ENCODE results near the gene HEXD. TPM values are rescaled to one million over a fixed set of nuclear protein-coding genes. Genes with fewer than 3 reads are reported as not detected.
"Not testable (repeated sequence)": the region's sequence is repeated elsewhere in the genome, so short reads cannot be mapped to it uniquely, and the experiment has no call there.

The HEXD gene
- polyA plus RNA-seq, 1 experiment, result 9.1 TPM

- Histone ChIP-seq H3K27ac (ENCODE audit: low read depth, low read length) (peak overlapping the region; percentile 61), H3K27me3 (ENCODE audit: control insufficient read depth, insufficient read depth, low read length) (no peaks in the 10 kb centered on the region), H3K4me3 (ENCODE audit: low read depth, low read length) (peak overlapping the region; percentile 82), H3K9me3 (ENCODE audit: control insufficient read depth, insufficient read depth, low read length) (peaks cover 8% of the 10 kb centered on the region; the same call in 1 of the 2 replicates)
- CTCF ChIA-PET, result interaction anchor here (1.2 kb wide), 1 partner anchor 97 kb away, joined by 4 read pairs; no protein-coding TSS in a partner anchor
- no peak for DNase-seq (ENCODE audit: low read depth, low spot score)
- POLR2A ChIA-PET, result no interaction called here
- no peak for TF ChIP-seq CTCF (IDR thresholded peaks at IDR 0.05; ENCODE audit: low read depth, low read length)
These were observed 39.2 kb downstream of the HEXD start for GRCh38 chr17:82457073-82457928.

GRCh38 chr17:82457929-82458178 lies 39.7 kb downstream of the HEXD start:
- no peaks in the 10 kb centered on the region for H3K27me3 ChIP-seq (ENCODE audit: control insufficient read depth, insufficient read depth, low read length)
- peak overlapping the region; percentile 82 for H3K4me3 ChIP-seq (ENCODE audit: low read depth, low read length)
- POLR2A ChIA-PET, result no interaction called here
- TF ChIP-seq CTCF (IDR thresholded peaks at IDR 0.05; ENCODE audit: low read depth, low read length), result no peak
- peak overlapping the region; percentile 95 for H3K27ac ChIP-seq (ENCODE audit: low read depth, low read length)
- CTCF ChIA-PET, result interaction anchor here (1.2 kb wide), 1 partner anchor 97 kb away, joined by 4 read pairs; no protein-coding TSS in a partner anchor
- H3K9me3 ChIP-seq (ENCODE audit: control insufficient read depth, insufficient read depth, low read length), result peaks cover 8% of the 10 kb centered on the region; the same call in 1 of the 2 replicates
- no peak for DNase-seq (ENCODE audit: low read depth, low spot score)

- Histone ChIP-seq H3K4me3 (ENCODE audit: low read depth, low read length) (peak within 1 kb of the TSS; percentile 82), H3K27ac (ENCODE audit: low read depth, low read length) (peak within 1 kb of the TSS; percentile 95), H3K27me3 (ENCODE audit: control insufficient read depth, insufficient read depth, low read length) (no peaks in the 10 kb centered on the region), H3K9me3 (ENCODE audit: control insufficient read depth, insufficient read depth, low read length) (peaks cover 8% of the 10 kb centered on the region; the same call in 1 of the 2 replicates)
- ChIA-PET POLR2A (no interaction called here), CTCF (interaction anchor here (1.2 kb wide), 1 partner anchor 96 kb away, joined by 4 read pairs; no protein-coding TSS in a partner anchor)
- DNase-seq (ENCODE audit: low read depth, low spot score), result peak; percentile 96
- TF ChIP-seq CTCF (IDR thresholded peaks at IDR 0.05; ENCODE audit: low read depth, low read length), result no peak
These were observed 40.2 kb downstream of the HEXD start, which contains the start of gene NARF for GRCh38 chr17:82458179-82458884. Gene NARF, plus strand, starts transcription at chr17:82458741. Its CDS starts 63 bp downstream, at chr17:82458804.

GRCh38 chr17:82458885-82459424 lies 40.8 kb downstream of the HEXD start:
- Histone ChIP-seq H3K9me3 (ENCODE audit: control insufficient read depth, insufficient read depth, low read length) (peaks cover 3% of the 10 kb centered on the region; the same call in 1 of the 2 replicates), H3K27ac (ENCODE audit: low read depth, low read length) (peak overlapping the region; percentile 31), H3K27me3 (ENCODE audit: control insufficient read depth, insufficient read depth, low read length) (no peaks in the 10 kb centered on the region), H3K4me3 (ENCODE audit: low read depth, low read length) (peak overlapping the region; percentile 82)
- DNase-seq (ENCODE audit: low read depth, low spot score), result no peak
- ChIA-PET CTCF (no interaction called here), POLR2A (no interaction called here)
- no peak for TF ChIP-seq CTCF (IDR thresholded peaks at IDR 0.05; ENCODE audit: low read depth, low read length)

GRCh38 chr17:82459936-82460335 lies 41.8 kb downstream of the HEXD start:
- H3K4me3 ChIP-seq (ENCODE audit: low read depth, low read length); CTCF ChIA-PET; DNase-seq (ENCODE audit: low read depth, low spot score); H3K9me3 ChIP-seq (ENCODE audit: control insufficient read depth, insufficient read depth, low read length); H3K27ac ChIP-seq (ENCODE audit: low read depth, low read length); H3K27me3 ChIP-seq (ENCODE audit: control insufficient read depth, insufficient read depth, low read length); POLR2A ChIA-PET: not testable (repeated sequence)
